ENCODE measurements around the gene C1orf159. TPM values are rescaled to one million over a fixed set of nuclear protein-coding genes. Genes with fewer than 3 reads are reported as not detected.
A peak's percentile ranks its signal among the peaks of the same experiment; 100 is the strongest.

Gene C1orf159
- total RNA-seq, 1 donor from 2014 or later, result 8.0 TPM

GRCh38 chr1:1069711-1070676 is 45.9 kb downstream of the C1orf159 start:
- TF ChIP-seq EZH2phosphoT487 (IDR thresholded peaks at IDR 0.05) (no peak), CTCF (IDR thresholded peaks at IDR 0.05) (no peak), EZH2 (IDR thresholded peaks at IDR 0.05) (no peak)
- Mint-ChIP-seq H3K4me3 (peak overlapping the region; percentile 79), H3K4me1 (peaks cover 18% of the 10 kb centered on the region), H3K36me3 (no peaks in the 10 kb centered on the region), H3K9me3 (no peaks in the 10 kb centered on the region), H3K27ac (no peak overlapping the region), H3K27me3 (ENCODE audit: insufficient read depth, low read depth) (peaks cover 12% of the 10 kb centered on the region)
- Histone ChIP-seq H3K9me3 (ENCODE audit: low read depth) (no peaks in the 10 kb centered on the region), H3K9ac (no peak overlapping the region), H4K20me1 (ENCODE audit: low read depth) (peaks cover 15% of the 10 kb centered on the region), H3K4me2 (peak overlapping the region; percentile 77), H3K4me3 (peak overlapping the region; percentile 54), H3K27ac (no peak overlapping the region), H3K27me3 (peaks cover 67% of the 10 kb centered on the region), H3K4me1 (no peaks in the 10 kb centered on the region), H3K79me2 (ENCODE audit: low read depth) (no peaks in the 10 kb centered on the region), H3F3A (ENCODE audit: low read depth) (peaks cover 24% of the 10 kb centered on the region), H2AFZ (replicated peaks) (peak overlapping the region; percentile 52), H3K36me3 (no peaks in the 10 kb centered on the region)
- peak; percentile 39 for DNase-seq (ENCODE audit: low spot score)

GRCh38 chr1:1069056-1069710 is 46.7 kb downstream of the C1orf159 start:
- peak; percentile 91 for DNase-seq (ENCODE audit: low spot score)
- Mint-ChIP-seq H3K27ac (no peak overlapping the region), H3K4me1 (peaks cover 15% of the 10 kb centered on the region), H3K9me3 (no peaks in the 10 kb centered on the region), H3K36me3 (no peaks in the 10 kb centered on the region), H3K27me3 (ENCODE audit: insufficient read depth, low read depth) (peaks cover 6% of the 10 kb centered on the region), H3K4me3 (peak overlapping the region; percentile 79)
- Histone ChIP-seq H3K79me2 (ENCODE audit: low read depth) (no peaks in the 10 kb centered on the region), H3K4me3 (peak overlapping the region; percentile 54), H2AFZ (replicated peaks) (peak overlapping the region; percentile 52), H3K4me1 (no peaks in the 10 kb centered on the region), H3F3A (ENCODE audit: low read depth) (peaks cover 24% of the 10 kb centered on the region), H3K4me2 (peak overlapping the region; percentile 77), H3K9ac (no peak overlapping the region), H3K27ac (no peak overlapping the region), H4K20me1 (ENCODE audit: low read depth) (peaks cover 15% of the 10 kb centered on the region), H3K36me3 (no peaks in the 10 kb centered on the region), H3K27me3 (peaks cover 67% of the 10 kb centered on the region), H3K9me3 (ENCODE audit: low read depth) (no peaks in the 10 kb centered on the region)
- TF ChIP-seq CTCF (IDR thresholded peaks at IDR 0.05) (no peak), EZH2phosphoT487 (IDR thresholded peaks at IDR 0.05) (no peak), EZH2 (IDR thresholded peaks at IDR 0.05) (no peak)

GRCh38 chr1:1068517-1069055 is 47.3 kb downstream of the C1orf159 start:
- H3F3A ChIP-seq (ENCODE audit: low read depth), result peaks cover 24% of the 10 kb centered on the region
- no peaks in the 10 kb centered on the region for H3K4me1 ChIP-seq
- Mint-ChIP-seq H3K4me1 (peaks cover 15% of the 10 kb centered on the region), H3K4me3 (peak overlapping the region; percentile 79), H3K27ac (no peak overlapping the region), H3K9me3 (no peaks in the 10 kb centered on the region), H3K27me3 (ENCODE audit: insufficient read depth, low read depth) (peaks cover 6% of the 10 kb centered on the region), H3K36me3 (no peaks in the 10 kb centered on the region)
- H2AFZ ChIP-seq (replicated peaks), result no peak overlapping the region
- peak overlapping the region; percentile 54 for H3K4me3 ChIP-seq
- no peak overlapping the region for H3K27ac ChIP-seq
- TF ChIP-seq EZH2 (IDR thresholded peaks at IDR 0.05) (peak; percentile 75), EZH2phosphoT487 (IDR thresholded peaks at IDR 0.05) (no peak), CTCF (IDR thresholded peaks at IDR 0.05) (no peak)
- H3K9ac ChIP-seq, result no peak overlapping the region
- peaks cover 73% of the 10 kb centered on the region for H3K27me3 ChIP-seq
- peak; percentile 52 for DNase-seq (ENCODE audit: low spot score)
- H3K4me2 ChIP-seq, result peak overlapping the region; percentile 77
- no peaks in the 10 kb centered on the region for H3K36me3 ChIP-seq
- H4K20me1 ChIP-seq (ENCODE audit: low read depth), result peaks cover 15% of the 10 kb centered on the region
- H3K79me2 ChIP-seq (ENCODE audit: low read depth), result no peaks in the 10 kb centered on the region
- no peaks in the 10 kb centered on the region for H3K9me3 ChIP-seq (ENCODE audit: low read depth)

Data from neural progenitor cell (in vitro differentiated cells).